ENCODE data around the gene TUBGCP3.

Gene TUBGCP3

DNA sequence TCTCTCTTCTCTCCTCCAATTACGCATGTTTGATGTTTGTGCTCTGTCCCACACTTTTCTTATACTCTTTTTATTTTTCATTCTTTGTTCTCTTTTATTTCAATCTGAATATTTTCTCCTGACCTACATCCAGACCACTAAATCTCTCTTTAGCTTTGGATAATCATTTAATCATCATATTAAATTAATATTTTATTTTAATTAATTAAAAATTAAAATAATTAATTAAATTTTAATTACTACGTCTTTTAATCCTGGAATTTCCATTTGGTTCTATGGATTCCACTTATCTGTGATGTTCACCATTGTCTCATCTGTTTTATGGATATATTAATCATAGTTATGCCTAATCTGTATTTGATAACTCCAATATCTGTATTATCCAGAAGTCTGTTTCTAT lies 149.4 kb downstream of the TUBGCP3 start:
- DNase-seq (ENCODE audit: low read depth), result no peak

- DNase-seq (ENCODE audit: low read depth), result no peak
These were observed 149.9 kb downstream of the TUBGCP3 start for GRCh38 chr13:112438094-112438493.

- DNase-seq (ENCODE audit: low read depth), result no peak
These were observed 152.0 kb downstream of the TUBGCP3 start for GRCh38 chr13:112435973-112436372.

Measured in HS-5 (cell line).